ENCODE results near the gene GOLGA1.

DNA sequence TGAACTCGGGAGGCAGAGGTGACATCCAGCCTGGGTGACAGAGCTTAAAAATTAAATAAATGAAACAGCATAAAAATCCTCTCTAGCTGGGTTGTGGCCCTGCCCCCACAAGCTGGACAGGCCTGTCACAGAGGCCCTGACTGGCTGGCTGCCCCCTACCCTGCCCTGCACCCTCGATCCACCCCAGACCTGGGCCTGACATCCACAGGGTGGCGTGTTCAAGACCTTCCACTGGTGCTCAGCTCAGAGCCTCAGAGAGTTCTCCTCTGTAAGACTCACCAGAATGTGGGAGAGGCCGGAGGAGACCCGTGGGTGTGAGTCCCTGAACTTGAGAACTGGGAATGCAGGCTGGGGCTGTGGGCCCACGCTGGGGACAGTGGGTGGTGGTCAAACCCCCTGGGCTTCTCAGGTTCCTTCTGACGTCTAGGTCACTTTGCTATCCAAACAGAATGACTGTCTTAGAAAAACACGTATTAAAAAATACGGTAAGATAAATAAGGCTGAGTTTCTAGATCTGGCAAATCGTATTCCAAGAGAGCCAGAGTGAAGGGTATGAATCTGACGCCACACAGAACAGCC is 97.3 kb downstream of the GOLGA1 start:
- no peak for TF ChIP-seq POLR2A (IDR thresholded peaks at IDR 0.05)
- TF ChIP-seq, protein P1, sequence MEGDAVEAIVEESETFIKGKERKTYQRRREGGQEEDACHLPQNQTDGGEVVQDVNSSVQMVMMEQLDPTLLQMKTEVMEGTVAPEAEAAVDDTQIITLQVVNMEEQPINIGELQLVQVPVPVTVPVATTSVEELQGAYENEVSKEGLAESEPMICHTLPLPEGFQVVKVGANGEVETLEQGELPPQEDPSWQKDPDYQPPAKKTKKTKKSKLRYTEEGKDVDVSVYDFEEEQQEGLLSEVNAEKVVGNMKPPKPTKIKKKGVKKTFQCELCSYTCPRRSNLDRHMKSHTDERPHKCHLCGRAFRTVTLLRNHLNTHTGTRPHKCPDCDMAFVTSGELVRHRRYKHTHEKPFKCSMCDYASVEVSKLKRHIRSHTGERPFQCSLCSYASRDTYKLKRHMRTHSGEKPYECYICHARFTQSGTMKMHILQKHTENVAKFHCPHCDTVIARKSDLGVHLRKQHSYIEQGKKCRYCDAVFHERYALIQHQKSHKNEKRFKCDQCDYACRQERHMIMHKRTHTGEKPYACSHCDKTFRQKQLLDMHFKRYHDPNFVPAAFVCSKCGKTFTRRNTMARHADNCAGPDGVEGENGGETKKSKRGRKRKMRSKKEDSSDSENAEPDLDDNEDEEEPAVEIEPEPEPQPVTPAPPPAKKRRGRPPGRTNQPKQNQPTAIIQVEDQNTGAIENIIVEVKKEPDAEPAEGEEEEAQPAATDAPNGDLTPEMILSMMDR (IDR thresholded peaks at IDR 0.05) = no peak
- TF ChIP-seq POLR2AphosphoS5 (IDR thresholded peaks at IDR 0.05) = no peak
- TF ChIP-seq EP300 (IDR thresholded peaks at IDR 0.05) = no peak

Data from upper lobe of left lung (tissue), 4 donors.